Mesendoderm (in vitro differentiated cells): ENCODE measurements around the gene CXXC1. TPM values are rescaled to one million over a fixed set of nuclear protein-coding genes. Genes with fewer than 3 reads are reported as not detected.
"Not testable (repeated sequence)": the region's sequence is repeated elsewhere in the genome, so short reads cannot be mapped to it uniquely, and the experiment has no call there.

Experiments used
- DNase-seq: peaks from one replicate; pipeline ENCODE4 v3.0.0; 2013
- H2AK5ac ChIP-seq: 2 replicates; pipeline ENCODE4 v1.6.1; 2013; ENCODE audit warnings: low read length, inconsistent platforms
- H2BK120ac ChIP-seq: 2 replicates; pipeline ENCODE4 v1.6.1; 2013; ENCODE audit warnings: low read depth, mild to moderate bottlenecking, low read length, moderate library complexity, mixed read lengths
- H2BK15ac ChIP-seq: replicated peaks from 2 replicates; pipeline ENCODE4 v1.6.1; 2013; ENCODE audit warnings: low read depth, mild to moderate bottlenecking, moderate library complexity
- H2BK5ac ChIP-seq: 2 replicates; pipeline ENCODE4 v1.6.1; 2013; ENCODE audit warnings: low read length, inconsistent platforms
- H3K18ac ChIP-seq: 2 replicates; pipeline ENCODE4 v1.6.1; 2013; ENCODE audit warnings: mild to moderate bottlenecking, low read length, mixed read lengths
- H3K23ac ChIP-seq: one replicate; pipeline ENCODE4 v1.6.1; 2013; ENCODE audit warnings: low read length
- H3K27ac ChIP-seq: 2 replicates; pipeline ENCODE4 v1.5.1; 2013; ENCODE audit warnings: low read depth, mild to moderate bottlenecking, inconsistent platforms, low read length, moderate library complexity
- H3K27me3 ChIP-seq: 2 replicates; pipeline ENCODE4 v1.6.1; 2013; ENCODE audit warnings: low read length, control low read depth, mild to moderate bottlenecking, inconsistent platforms; ENCODE audit not compliant: insufficient read depth, poor library complexity
- H3K36me3 ChIP-seq: 2 replicates; pipeline ENCODE4 v1.6.1; 2013; ENCODE audit warnings: low read length, inconsistent platforms; ENCODE audit not compliant: control insufficient read depth, insufficient read depth
- H3K4ac ChIP-seq: one replicate; pipeline ENCODE4 v1.6.1; 2013; ENCODE audit warnings: low read depth, mild to moderate bottlenecking, low read length, moderate library complexity
- H3K4me1 ChIP-seq: 2 replicates; pipeline ENCODE4 v1.6.1; 2013; ENCODE audit warnings: low read depth, low read length, inconsistent platforms; ENCODE audit not compliant: control insufficient read depth
- H3K4me2 ChIP-seq: 2 replicates; pipeline ENCODE4 v1.6.1; 2013; ENCODE audit warnings: low read length
- H3K4me3 ChIP-seq: 2 replicates; pipeline ENCODE4 v1.5.1; 2013; ENCODE audit warnings: mild to moderate bottlenecking, low read length
- H3K56ac ChIP-seq: one replicate; pipeline ENCODE4 v1.6.1; 2013; ENCODE audit warnings: low read length
- H3K79me1 ChIP-seq: 2 replicates; pipeline ENCODE4 v1.6.1; 2013; ENCODE audit warnings: low read length, inconsistent platforms
- H3K79me2 ChIP-seq: 2 replicates; pipeline ENCODE4 v1.6.1; 2013; ENCODE audit warnings: mild to moderate bottlenecking, low read length; ENCODE audit not compliant: control insufficient read depth, insufficient read depth
- H3K9ac ChIP-seq: 2 replicates; pipeline ENCODE4 v1.6.1; 2013; ENCODE audit warnings: low read length, inconsistent platforms
- H4K5ac ChIP-seq: one replicate; pipeline ENCODE4 v1.6.1; 2013; ENCODE audit warnings: low read length
- H4K8ac ChIP-seq: one replicate; pipeline ENCODE4 v1.6.1; 2013; ENCODE audit warnings: low read depth, mild to moderate bottlenecking, control low read depth, low read length, moderate library complexity
- WGBS: extraction: QIAGEN DNeasy Blood & Tissue Kit; methylation state at CpG from one replicate; pipeline ENCODE4 v1.1.7; 2013; ENCODE audit warnings: low lambda C conversion rate, missing lambda C conversion rate; ENCODE audit not compliant: insufficient coverage; ENCODE audit errors: extremely low coverage; 5-methylcytosine and 5-hydroxymethylcytosine counted together
- small RNA-seq: library from polyadenylated mRNA; stranded (forward); fragments of <200 nt; extraction: miRNeasy Mini kit (QIAGEN cat#:217004); gene quantifications from one replicate; pipeline ENCODE3, GENCODE V24; 2013; ENCODE audit not compliant: insufficient read depth

The CXXC1 gene

DNA sequence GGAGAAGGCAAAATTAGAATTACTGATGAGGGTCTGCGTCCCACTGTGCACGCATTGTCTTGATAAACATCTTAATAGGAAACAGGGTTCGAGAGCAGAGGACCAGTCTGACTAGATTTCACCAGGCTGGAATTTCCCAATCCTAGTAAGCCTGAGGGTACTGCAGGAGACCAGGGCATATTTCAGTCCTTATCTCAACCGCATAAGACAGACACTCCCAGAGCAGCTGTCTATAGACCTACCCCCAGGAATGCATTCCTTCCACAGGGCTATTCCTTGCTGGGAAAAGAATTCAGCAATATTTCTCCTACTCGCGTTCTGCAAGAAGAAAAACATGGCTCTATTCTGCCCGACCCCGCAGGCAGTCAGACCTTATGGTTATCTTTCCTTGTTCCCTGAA lies 45.7 kb downstream of the CXXC1 start:
- not testable (repeated sequence) for H3K27me3 ChIP-seq, H2BK5ac ChIP-seq, H3K4ac ChIP-seq, H3K36me3 ChIP-seq, H4K5ac ChIP-seq, H4K8ac ChIP-seq, DNase-seq, H3K4me2 ChIP-seq, H3K4me3 ChIP-seq, H3K27ac ChIP-seq, H2BK15ac ChIP-seq, H3K79me2 ChIP-seq, H3K56ac ChIP-seq, H2AK5ac ChIP-seq, H3K79me1 ChIP-seq, H2BK120ac ChIP-seq, H3K4me1 ChIP-seq, H3K18ac ChIP-seq, H3K9ac ChIP-seq, H3K23ac ChIP-seq
- no CpG with 5 or more reads among the region's 8 CpGs for WGBS

DNA sequence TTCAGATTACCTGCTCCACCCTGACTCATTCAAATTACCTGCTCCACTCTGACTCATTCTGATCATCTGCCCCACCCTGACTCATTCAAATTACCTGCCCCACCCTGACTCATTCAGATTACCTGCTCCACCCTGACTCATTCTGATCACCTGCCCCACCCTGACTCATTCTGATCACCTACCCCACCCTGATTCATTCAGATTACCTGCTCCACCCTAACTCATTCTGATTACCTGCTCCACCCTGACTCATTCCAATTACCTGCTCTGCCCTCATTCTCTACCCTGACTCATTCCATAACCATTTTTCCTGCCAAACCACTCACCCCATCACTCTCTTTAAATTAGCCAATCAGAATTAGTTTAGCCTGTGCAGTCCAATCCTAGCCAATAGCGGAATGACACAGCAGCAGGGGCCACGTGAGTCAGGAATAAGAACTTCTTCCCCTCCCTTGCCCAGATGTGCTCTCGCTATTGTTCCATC lies 47.4 kb downstream of the CXXC1 start:
- no peak overlapping the region for H3K23ac ChIP-seq

DNA sequence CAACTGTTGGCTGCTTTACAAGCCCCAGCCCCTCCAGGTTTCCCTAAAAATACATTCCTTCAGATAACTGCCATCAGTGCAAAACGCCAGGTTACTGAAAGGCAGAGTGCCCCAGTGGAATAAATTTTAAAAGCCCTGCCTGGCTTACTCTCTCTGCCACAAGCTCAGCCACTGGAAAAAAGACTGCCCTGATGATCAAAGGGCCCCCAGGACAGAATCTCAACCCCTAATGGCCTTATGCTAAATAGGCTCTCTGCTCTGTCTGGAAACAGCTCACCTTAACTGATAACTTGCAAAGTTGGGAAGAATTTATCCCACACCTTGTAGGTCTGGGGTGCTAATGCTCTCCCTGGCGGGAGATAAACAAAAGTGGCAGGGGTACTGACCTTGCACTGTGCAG lies 55.1 kb downstream of the CXXC1 start:
- Histone ChIP-seq H3K27ac (peak overlapping the region; percentile 91), H2AK5ac (no peak overlapping the region), H3K4me3 (no peak overlapping the region), H3K79me1 (no peaks in the 10 kb centered on the region), H3K4me1 (peaks cover 17% of the 10 kb centered on the region), H2BK120ac (peak overlapping the region; percentile 66), H3K27me3 (no peaks in the 10 kb centered on the region), H3K4ac (peak overlapping the region; percentile 41), H3K36me3 (no peaks in the 10 kb centered on the region), H4K5ac (peak overlapping the region; percentile 94), H3K23ac (no peak overlapping the region), H3K9ac (peak overlapping the region; percentile 52), H4K8ac (peak overlapping the region; percentile 66), H3K56ac (peak overlapping the region; percentile 69), H3K4me2 (no peak overlapping the region), H2BK5ac (peak overlapping the region; percentile 100), H3K18ac (peak overlapping the region; percentile 89), H2BK15ac (peak overlapping the region; percentile 42), H3K79me2 (no peaks in the 10 kb centered on the region)
- no CpG with 5 or more reads among the region's 2 CpGs for WGBS
- peak; percentile 92 for DNase-seq

More for the DNA sequence above, 47.4 kb downstream of the CXXC1 start:
- no peak overlapping the region for H3K9ac ChIP-seq
- H3K27ac ChIP-seq = no peak overlapping the region
- H3K27me3 ChIP-seq = no peaks in the 10 kb centered on the region
- no peaks in the 10 kb centered on the region for H3K79me2 ChIP-seq
- H3K79me1 ChIP-seq = no peaks in the 10 kb centered on the region
- no peaks in the 10 kb centered on the region for H3K36me3 ChIP-seq
- H2AK5ac ChIP-seq = no peak overlapping the region
- no peak for DNase-seq
- H3K56ac ChIP-seq = no peak overlapping the region
- no peak overlapping the region for H2BK15ac ChIP-seq
- H4K5ac ChIP-seq = no peak overlapping the region
- no peak overlapping the region for H3K4ac ChIP-seq
- no CpG with 5 or more reads among the region's 3 CpGs for WGBS
- no peak overlapping the region for H4K8ac ChIP-seq
- no peak overlapping the region for H3K4me3 ChIP-seq
- no peak overlapping the region for H2BK5ac ChIP-seq
- H2BK120ac ChIP-seq = no peak overlapping the region
- no peak overlapping the region for H3K4me2 ChIP-seq
- no peaks in the 10 kb centered on the region for H3K4me1 ChIP-seq
- H3K18ac ChIP-seq = no peak overlapping the region

Small RNA genes lying within 50 kb of the gene (small RNA-seq; reads per million reads assigned to genes)
- gene RNA5SP458 = not detected
